Measurements from ENCODE around the gene TAS2R20.

The TAS2R20 gene

DNA sequence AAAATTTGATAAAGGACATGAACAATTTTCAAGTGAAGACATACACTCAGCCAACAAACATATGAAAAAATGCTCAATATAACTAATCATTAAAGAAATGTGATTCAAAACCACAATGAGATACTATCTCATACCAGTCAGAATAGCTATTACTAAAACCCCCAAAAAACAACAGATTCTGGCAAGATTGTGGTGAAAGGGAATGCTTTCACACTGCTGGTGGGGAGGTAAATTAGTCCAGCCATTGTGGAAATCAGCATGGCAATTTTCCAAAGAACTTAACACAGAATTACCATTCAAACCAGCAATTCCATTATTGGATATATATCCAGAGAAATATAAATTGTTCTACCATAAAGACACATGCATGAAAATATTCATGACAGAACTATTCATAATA is 40.4 kb downstream of the TAS2R20 start:
- DNase-seq, result no peak

DNA sequence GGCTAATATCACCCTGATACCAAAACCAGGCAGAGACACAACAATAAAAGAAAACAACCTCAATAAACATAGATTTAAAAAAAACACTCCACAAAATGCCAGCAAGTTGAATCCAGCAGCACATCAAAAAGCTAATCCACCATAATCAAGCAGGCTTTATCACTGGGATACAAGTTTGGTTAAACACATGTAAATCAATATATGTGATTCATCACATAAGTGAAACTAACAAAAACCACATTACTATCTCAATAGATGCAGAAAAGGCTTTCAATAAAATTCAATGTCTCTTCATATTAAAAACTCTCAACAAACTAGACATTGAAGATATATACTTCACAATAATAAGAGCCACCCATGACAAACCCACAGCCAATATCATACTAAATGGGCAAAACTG is 42.0 kb downstream of the TAS2R20 start:
- no peak for DNase-seq

DNA sequence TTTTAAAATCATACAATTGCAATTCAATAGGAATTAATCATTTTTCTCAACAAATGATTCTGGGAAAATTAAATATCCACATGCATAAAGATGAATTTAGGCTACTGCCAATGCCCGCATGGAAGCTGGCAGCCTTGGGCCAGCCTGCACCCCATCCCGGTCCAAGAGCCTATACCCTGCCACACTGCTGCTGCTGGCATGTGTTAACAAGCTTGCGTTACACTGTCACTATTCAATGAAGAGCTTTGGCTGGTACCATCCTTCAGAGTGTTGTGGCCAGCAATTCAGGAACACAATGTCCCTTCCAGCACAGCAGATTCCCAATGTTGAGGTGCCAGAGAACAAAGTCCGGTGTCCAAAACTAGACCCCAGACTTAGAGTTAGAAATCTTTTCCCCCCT is 45.5 kb downstream of the TAS2R20 start:
- no peak for DNase-seq
